Neural progenitor cell (in vitro differentiated cells): Measurements from ENCODE around the gene B4GALT5.

Experiments used
- CTCF ChIP-seq: fragments of 200-600 bp; sonication (generic); IDR thresholded peaks from 2 replicates; pipeline ENCODE4 v1.5.1; 2017; ENCODE audit warnings: antibody characterized with exemption, mild to moderate bottlenecking
- EZH2 ChIP-seq: fragments of 200-600 bp; sonication (generic); IDR thresholded peaks from 2 replicates; pipeline ENCODE4 v1.6.1; 2017; ENCODE audit warnings: antibody characterized with exemption, mild to moderate bottlenecking, moderate library complexity
- EZH2phosphoT487 ChIP-seq: fragments of 200-600 bp; sonication (generic); IDR thresholded peaks from 2 replicates; pipeline ENCODE4 v1.6.1; 2017; ENCODE audit warnings: antibody characterized with exemption

GRCh38 chr20:49675368-49676151, 38.1 kb downstream of the B4GALT5 start:
- TF ChIP-seq CTCF = no peak
- TF ChIP-seq EZH2phosphoT487 = no peak
- TF ChIP-seq EZH2 = no peak
